Liver (tissue), 3 donors: ENCODE measurements around the gene CCM2.

Experiments used
- CTCF ChIP-seq: fragments of 150-350 bp; IDR thresholded peaks from 2 replicates; pipeline ENCODE4 v1.5.1; 2017; ENCODE audit warnings: improper control_type of control experiment, low read depth, low read length; ENCODE audit not compliant: missing input control
- HNF4G ChIP-seq: IDR thresholded peaks from 2 replicates; pipeline ENCODE4 v1.6.1; 2016; ENCODE audit warnings: antibody characterized with exemption
- REST ChIP-seq: IDR thresholded peaks from 2 replicates; pipeline ENCODE4 v1.6.1; 2016; ENCODE audit warnings: antibody characterized with exemption, mild to moderate bottlenecking
- donor health status: healthy.
- donor health status: healthy.

- TF ChIP-seq HNF4G (no peak), CTCF (no peak), REST (no peak)
Measured at GRCh38 chr7:45119550-45119949, 119.5 kb downstream of the CCM2 start.
